ENCODE results near the gene CREB5.

CREB5 gene

DNA sequence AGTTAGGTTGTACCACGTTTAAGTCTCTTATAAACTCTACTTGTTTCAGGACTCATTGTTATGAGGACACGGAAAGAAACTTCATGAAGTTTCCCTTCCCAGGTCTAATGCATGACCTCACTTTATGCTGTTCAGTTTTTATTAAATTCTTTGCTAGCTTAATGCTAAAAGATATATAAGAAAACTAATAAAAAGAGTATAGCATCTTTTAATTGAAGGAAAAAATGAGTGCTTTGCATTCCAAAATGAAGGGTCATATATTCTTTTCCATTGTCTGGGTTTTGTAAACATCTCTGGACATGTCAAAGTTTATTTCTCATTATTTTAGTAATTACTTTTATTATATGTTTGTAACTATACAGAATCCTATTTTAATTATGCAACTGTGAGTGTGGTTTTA is 255.8 kb downstream of the CREB5 start:
- TF ChIP-seq SIN3A (IDR thresholded peaks at IDR 0.05; ENCODE audit: borderline replicate concordance, insufficient read depth, low read length) (no peak), TAF1 (IDR thresholded peaks at IDR 0.05; ENCODE audit: borderline replicate concordance, insufficient read depth, low read length) (no peak), POLR2AphosphoS5 (IDR thresholded peaks at IDR 0.05; ENCODE audit: low read depth, low read length) (no peak), FOXP2 (optimal IDR thresholded peaks at IDR 0.05; ENCODE audit: borderline replicate concordance, extremely low read depth, extremely low read length, insufficient read depth) (no peak)
- TF ChIP-seq, protein P1, sequence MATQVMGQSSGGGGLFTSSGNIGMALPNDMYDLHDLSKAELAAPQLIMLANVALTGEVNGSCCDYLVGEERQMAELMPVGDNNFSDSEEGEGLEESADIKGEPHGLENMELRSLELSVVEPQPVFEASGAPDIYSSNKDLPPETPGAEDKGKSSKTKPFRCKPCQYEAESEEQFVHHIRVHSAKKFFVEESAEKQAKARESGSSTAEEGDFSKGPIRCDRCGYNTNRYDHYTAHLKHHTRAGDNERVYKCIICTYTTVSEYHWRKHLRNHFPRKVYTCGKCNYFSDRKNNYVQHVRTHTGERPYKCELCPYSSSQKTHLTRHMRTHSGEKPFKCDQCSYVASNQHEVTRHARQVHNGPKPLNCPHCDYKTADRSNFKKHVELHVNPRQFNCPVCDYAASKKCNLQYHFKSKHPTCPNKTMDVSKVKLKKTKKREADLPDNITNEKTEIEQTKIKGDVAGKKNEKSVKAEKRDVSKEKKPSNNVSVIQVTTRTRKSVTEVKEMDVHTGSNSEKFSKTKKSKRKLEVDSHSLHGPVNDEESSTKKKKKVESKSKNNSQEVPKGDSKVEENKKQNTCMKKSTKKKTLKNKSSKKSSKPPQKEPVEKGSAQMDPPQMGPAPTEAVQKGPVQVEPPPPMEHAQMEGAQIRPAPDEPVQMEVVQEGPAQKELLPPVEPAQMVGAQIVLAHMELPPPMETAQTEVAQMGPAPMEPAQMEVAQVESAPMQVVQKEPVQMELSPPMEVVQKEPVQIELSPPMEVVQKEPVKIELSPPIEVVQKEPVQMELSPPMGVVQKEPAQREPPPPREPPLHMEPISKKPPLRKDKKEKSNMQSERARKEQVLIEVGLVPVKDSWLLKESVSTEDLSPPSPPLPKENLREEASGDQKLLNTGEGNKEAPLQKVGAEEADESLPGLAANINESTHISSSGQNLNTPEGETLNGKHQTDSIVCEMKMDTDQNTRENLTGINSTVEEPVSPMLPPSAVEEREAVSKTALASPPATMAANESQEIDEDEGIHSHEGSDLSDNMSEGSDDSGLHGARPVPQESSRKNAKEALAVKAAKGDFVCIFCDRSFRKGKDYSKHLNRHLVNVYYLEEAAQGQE (IDR thresholded peaks at IDR 0.05; ENCODE audit: insufficient read depth in 1 of 2, low read depth in 2 of 2, low read length in 2 of 2): no peak

GRCh38 chr7:28669330-28669729 is 257.0 kb downstream of the CREB5 start:
- TF ChIP-seq FOXP2 (optimal IDR thresholded peaks at IDR 0.05; ENCODE audit: borderline replicate concordance, extremely low read depth, extremely low read length, insufficient read depth) (no peak), SIN3A (IDR thresholded peaks at IDR 0.05; ENCODE audit: borderline replicate concordance, insufficient read depth, low read length) (no peak), POLR2AphosphoS5 (IDR thresholded peaks at IDR 0.05; ENCODE audit: low read depth, low read length) (no peak), TAF1 (IDR thresholded peaks at IDR 0.05; ENCODE audit: borderline replicate concordance, insufficient read depth, low read length) (no peak)
- TF ChIP-seq, protein P1 (IDR thresholded peaks at IDR 0.05; ENCODE audit: insufficient read depth in 1 of 2, low read depth in 2 of 2, low read length in 2 of 2): no peak

- no peak for TF ChIP-seq FOXP2 (optimal IDR thresholded peaks at IDR 0.05; ENCODE audit: borderline replicate concordance, extremely low read depth, extremely low read length, insufficient read depth)
- TF ChIP-seq, protein P1 (IDR thresholded peaks at IDR 0.05; ENCODE audit: insufficient read depth in 1 of 2, low read depth in 2 of 2, low read length in 2 of 2): no peak
- TF ChIP-seq TAF1 (IDR thresholded peaks at IDR 0.05; ENCODE audit: borderline replicate concordance, insufficient read depth, low read length): no peak
- TF ChIP-seq SIN3A (IDR thresholded peaks at IDR 0.05; ENCODE audit: borderline replicate concordance, insufficient read depth, low read length): no peak
- no peak for TF ChIP-seq POLR2AphosphoS5 (IDR thresholded peaks at IDR 0.05; ENCODE audit: low read depth, low read length)
These were observed 259.2 kb downstream of the CREB5 start for GRCh38 chr7:28671526-28671925.

GRCh38 chr7:28672397-28672797 is 260.1 kb downstream of the CREB5 start:
- TF ChIP-seq TAF1 (IDR thresholded peaks at IDR 0.05; ENCODE audit: borderline replicate concordance, insufficient read depth, low read length) (no peak), FOXP2 (optimal IDR thresholded peaks at IDR 0.05; ENCODE audit: borderline replicate concordance, extremely low read depth, extremely low read length, insufficient read depth) (no peak), SIN3A (IDR thresholded peaks at IDR 0.05; ENCODE audit: borderline replicate concordance, insufficient read depth, low read length) (no peak), POLR2AphosphoS5 (IDR thresholded peaks at IDR 0.05; ENCODE audit: low read depth, low read length) (no peak)
- TF ChIP-seq, protein P1 (IDR thresholded peaks at IDR 0.05; ENCODE audit: insufficient read depth in 1 of 2, low read depth in 2 of 2, low read length in 2 of 2): no peak

DNA sequence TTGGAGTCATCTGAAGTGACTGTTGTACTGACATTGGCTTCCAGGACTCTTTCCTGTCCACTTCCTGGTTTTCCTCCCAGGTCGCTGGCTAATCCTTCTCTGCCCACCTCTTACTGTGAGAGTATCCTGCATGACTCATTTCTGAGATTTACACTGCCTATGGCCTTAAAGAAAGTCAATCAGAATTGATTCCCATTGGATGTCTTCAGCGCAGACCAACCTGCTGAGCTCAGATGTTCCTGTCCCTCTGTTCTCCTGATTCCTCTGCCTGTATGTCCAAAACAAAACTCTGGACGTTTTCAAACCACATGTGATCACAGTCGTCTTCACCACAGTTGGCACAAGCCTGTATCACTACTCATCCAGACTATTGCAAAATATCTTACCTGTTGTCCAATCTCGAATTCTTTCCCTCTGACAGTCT is 262.1 kb downstream of the CREB5 start:
- TF ChIP-seq FOXP2 (optimal IDR thresholded peaks at IDR 0.05; ENCODE audit: borderline replicate concordance, extremely low read depth, extremely low read length, insufficient read depth): no peak
- TF ChIP-seq, protein P1 (IDR thresholded peaks at IDR 0.05; ENCODE audit: insufficient read depth in 1 of 2, low read depth in 2 of 2, low read length in 2 of 2): 0 out of 4 replicates have a peak, but pooled peaks of 1 of the 2 experiments have one; percentile 20
